Astrocyte of the spinal cord (primary cell): ENCODE measurements around the gene CSTB.

Source experiments
- DNase-seq: peaks from one replicate; pipeline ENCODE4 v3.0.0; 2011; ENCODE audit warnings: low read depth, low spot score
- H3K4me3 ChIP-seq: 2 replicates; pipeline ENCODE4 v1.5.1; 2011; ENCODE audit warnings: low read depth, mild to moderate bottlenecking, low read length, moderate library complexity
- CTCF ChIP-seq: IDR thresholded peaks from 2 replicates; pipeline ENCODE4 v1.5.1; 2012; ENCODE audit warnings: low read depth, mild to moderate bottlenecking, low read length, inconsistent platforms
- in situ Hi-C: cut with HindIII; loops from 2 replicates; pipeline ENCODE4 v1.10.0; 2017; ENCODE audit warnings: low sequenced_read_pairs

Gene CSTB

GRCh38 chr21:43783098-43783700, 7.1 kb upstream of the CSTB start:
- in situ Hi-C loops = no loop called here
- no peak for DNase-seq
- TF ChIP-seq CTCF = no peak
- H3K4me3 ChIP-seq = no peak overlapping the region

- in situ Hi-C loops = no loop called here
- TF ChIP-seq CTCF = no peak
- H3K4me3 ChIP-seq = no peak overlapping the region
- DNase-seq = no peak
Observed at GRCh38 chr21:43782431-43783097, 6.5 kb upstream of the CSTB start.

GRCh38 chr21:43781846-43782245, 5.7 kb upstream of the CSTB start:
- no peak overlapping the region for H3K4me3 ChIP-seq
- in situ Hi-C loops = no loop called here
- no peak for DNase-seq
- TF ChIP-seq CTCF = no peak

- TF ChIP-seq CTCF = no peak
- in situ Hi-C loops = no loop called here
- no peak for DNase-seq
- H3K4me3 ChIP-seq = no peak overlapping the region
Observed at GRCh38 chr21:43779660-43780059, 3.6 kb upstream of the CSTB start.

GRCh38 chr21:43778469-43779335, 2.6 kb upstream of the CSTB start:
- in situ Hi-C loops = no loop called here
- no peak overlapping the region for H3K4me3 ChIP-seq
- DNase-seq = peak; percentile 53

More at GRCh38 chr21:43778469-43779335, 2.6 kb upstream of the CSTB start:
- TF ChIP-seq CTCF = no peak
